ENCODE results near the gene OGFRL1.
A peak's percentile ranks its signal among the peaks of the same experiment; 100 is the strongest.

The OGFRL1 gene

DNA sequence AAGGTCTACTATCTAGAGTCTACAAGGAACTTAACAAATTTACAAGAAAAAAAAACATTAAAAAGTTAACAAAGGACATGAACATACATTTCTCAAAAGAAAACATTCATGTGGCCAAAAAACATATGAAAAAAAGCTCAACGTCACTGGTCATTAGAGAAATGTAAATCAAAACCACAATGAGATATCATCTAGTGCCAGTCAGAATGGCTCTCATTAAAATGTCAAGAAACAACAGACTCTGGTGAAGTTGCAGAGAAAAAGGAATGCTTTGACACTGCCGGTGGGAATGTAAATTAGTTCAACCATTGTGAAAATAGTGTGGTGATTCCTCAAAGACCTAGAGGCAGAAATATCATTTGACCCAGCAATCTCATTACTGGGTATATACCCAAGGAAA lies 48.3 kb downstream of the OGFRL1 start:
- DNase-seq, result no peak

DNA sequence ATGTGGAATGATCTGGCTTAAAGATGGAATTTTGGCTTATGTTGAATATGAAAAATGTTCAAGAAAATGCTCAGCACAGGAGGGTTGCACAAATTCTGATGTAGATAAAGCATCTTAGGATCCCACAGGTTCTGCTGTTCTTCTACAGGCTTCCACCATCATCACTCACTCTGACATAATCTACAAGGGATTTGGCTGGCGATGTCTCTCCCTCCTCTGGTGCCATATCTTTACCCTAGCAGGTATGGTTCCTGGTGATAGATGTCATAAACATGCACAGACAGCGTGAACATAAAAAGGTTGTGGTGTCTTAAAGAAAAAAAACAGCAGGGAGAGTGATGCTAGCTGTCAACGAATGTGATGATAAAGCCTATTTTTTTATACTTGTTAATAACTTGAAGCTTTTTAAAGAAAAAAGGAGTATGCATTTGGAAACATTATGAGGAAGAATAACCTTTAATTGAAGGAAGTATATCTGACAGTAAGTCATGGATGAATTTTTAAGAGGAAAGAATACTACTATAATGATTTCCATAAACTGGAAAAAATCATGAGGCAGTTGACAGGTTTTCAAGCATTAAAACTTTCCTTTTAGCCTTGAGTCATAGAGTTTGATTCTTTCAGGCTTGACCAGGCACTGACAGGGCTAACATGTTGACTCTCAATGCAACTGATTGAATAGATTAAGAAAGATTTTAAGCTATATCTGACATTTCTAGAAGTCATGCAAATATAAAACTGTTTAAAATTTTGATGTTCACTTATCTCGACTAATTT lies 50.1 kb downstream of the OGFRL1 start:
- no peak for DNase-seq

DNA sequence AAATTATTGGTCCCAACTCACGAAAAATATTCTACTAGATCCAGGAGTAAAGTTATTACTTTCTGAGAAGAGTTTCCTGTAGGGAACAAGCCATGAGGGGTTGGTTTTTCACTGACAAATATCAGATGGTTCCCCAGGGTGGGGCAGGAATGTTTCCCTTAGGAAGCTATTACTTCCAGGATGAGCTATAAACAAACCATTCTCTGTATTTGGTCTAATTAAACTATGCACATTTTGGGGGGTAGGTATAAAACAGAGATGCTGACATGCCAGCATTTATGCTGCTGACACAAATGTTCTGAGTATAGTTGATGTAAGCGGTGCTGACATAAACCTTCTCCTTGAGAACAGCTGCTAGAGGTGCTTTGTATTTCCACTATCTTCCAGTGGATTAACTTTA lies 54.2 kb downstream of the OGFRL1 start:
- DNase-seq, result no peak

DNA sequence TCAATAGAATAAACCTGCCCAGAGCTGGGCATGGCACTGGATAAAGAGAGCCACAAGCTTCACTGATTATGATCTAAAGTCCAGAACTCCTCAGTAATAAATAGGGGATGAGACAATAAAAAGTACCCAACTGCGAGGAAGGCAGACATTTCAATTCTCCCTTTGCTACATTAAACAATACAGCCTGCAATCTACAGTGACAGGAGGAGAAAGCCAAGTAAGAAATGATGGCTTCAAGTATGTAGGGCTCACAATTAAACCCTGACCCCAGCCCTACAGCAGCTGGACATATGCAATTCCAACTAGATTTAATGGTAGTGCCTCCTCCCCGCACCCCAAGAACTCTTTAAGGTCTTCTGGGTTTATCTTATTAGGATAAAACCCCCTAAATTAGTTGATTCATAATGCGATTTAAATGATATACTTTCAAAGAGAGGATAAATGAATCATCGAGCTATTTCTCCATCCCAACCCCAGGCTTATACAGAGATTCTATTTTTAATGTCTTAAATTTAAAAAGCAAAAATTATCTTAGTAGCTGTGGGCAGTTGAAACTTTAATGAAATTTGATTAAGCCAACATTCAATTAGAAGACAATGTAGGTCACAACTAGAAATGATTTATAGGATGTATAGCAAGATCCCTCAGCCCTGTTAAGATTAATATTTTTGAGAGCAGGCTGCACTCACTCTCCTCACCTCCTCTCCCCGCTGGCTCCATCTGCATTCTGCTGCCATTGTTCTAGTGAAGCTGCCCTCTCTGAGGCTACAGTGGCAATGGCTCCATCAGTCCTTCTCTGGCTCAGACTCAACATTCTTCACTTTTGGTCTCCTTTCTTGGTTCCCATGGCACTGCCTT lies 57.1 kb downstream of the OGFRL1 start:
- no peak for DNase-seq

DNA sequence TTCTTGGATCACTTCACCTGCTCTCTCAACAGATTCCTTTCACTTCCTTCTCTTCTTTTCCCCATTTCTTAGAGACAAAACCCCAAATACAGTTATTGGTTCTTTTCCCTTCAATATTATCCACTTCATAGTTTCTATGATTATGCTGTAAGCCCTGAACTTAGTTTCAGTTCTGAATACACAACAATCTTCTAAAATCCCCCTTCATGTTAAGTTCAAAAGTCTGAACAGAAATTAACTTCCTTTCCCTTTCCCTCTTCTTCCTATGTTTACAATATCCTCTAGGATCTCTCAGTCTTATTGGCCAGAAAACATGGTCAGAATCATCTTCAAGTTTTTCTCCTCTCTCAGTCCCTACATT lies 57.7 kb downstream of the OGFRL1 start:
- no peak for DNase-seq

DNA sequence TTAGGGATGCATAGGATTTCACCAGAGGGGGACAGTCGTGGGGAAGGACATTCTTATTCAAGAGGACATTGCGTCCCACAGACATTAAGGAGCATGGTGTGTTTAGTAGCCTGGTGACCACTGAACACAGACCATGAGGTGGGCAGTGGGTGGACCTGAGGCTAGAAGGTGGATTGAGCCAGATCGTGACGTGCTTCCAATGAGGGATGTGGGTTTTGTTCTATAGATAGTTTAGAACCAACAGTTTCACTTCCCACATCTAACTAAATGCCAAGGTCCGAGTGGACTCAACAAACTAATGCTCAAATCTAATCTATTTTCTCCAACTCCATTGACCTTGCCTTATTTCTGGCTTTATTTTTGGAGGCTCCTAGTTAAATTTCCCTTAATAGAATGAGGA lies 58.5 kb downstream of the OGFRL1 start:
- no peak for DNase-seq

DNA sequence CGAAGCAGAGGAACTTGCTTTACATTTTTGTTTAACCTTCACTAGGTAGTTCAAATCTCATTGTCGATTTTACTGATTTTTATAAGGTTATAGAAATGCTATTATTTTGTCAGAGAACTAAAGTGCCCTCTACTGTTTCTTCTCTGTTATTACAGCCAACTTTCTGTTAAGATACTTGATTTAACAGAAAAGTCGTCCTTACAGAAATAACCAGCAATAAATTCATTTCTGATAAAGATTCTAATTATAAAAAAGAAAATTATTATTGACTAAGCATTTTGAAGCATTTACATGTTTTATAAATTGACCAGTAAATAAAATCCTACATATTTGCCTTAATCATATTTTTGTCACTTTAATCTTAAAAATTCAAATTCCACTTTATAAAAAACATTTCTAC lies 60.8 kb downstream of the OGFRL1 start:
- peak in 1 of 5 donors; percentile 13 for DNase-seq

DNA sequence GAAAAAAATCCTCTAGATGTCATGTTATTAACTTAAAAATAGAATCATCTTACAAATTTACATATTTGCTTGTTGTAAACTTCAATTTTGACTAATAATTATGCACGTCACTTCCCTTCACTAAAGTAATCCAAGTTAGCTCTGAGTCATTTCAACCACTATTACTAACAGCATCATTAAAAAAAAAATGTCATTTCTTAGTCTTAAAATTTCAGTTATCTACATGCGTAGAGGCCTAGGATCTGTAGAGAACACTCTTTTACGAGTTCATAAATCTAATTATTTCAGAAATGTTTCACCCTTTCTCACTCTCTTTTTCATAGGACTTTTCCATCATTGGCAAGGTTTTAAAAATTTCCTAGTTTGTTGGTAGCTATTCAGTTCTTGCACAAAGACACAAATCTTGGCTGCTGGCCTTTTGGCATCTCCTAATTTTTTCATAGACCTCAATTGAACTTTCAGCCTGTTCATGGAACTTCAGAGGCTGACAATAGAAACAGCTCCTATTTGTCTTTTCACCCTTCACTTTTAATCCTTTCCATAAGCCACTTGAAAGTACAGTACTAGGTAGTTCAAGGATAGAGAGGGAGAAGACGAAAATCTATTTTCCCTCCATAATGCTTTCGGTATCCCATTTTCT lies 61.5 kb downstream of the OGFRL1 start:
- DNase-seq, result no peak

DNA sequence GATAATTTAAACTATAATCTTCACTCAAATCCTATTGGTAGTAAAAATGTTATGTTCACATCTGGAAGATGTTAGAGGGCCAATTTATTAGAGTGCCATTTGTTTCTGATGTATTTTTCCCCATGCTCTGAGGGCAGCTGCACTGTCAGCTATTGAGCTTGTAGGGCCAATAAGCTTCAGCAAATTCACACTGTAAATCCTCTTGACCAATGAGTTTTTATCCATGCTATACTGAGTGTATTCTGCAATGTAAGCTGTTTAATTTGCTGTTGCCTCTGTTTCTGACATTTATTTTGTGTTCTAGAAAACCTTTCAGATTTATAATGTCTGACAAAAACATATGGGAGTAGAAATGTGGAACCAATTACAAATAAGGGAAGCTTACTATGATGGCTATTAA lies 62.6 kb downstream of the OGFRL1 start:
- no peak for DNase-seq

Measured in T-helper 1 cell (primary cell).